IPS-20b (cell line): ENCODE results near the gene RHBDD1.

Experiments used
- H3K27ac ChIP-seq: one replicate; pipeline ENCODE4 v1.5.1; 2013; ENCODE audit warnings: low read length
- H3K27me3 ChIP-seq: 2 replicates; pipeline ENCODE4 v1.6.1; 2013; ENCODE audit warnings: mild to moderate bottlenecking, low read length, inconsistent platforms; ENCODE audit not compliant: insufficient read depth
- H3K36me3 ChIP-seq: 2 replicates; pipeline ENCODE4 v1.6.1; 2013; ENCODE audit warnings: low read depth, mild to moderate bottlenecking, inconsistent platforms, low read length, moderate library complexity; ENCODE audit not compliant: insufficient read depth
- H3K4me1 ChIP-seq: 2 replicates; pipeline ENCODE4 v1.6.1; 2013; ENCODE audit warnings: mild to moderate bottlenecking, control low read depth, inconsistent platforms, low read length, moderate library complexity; ENCODE audit not compliant: insufficient read depth
- H3K4me3 ChIP-seq: 2 replicates; pipeline ENCODE4 v1.5.1; 2013; ENCODE audit warnings: mild to moderate bottlenecking, low read length, inconsistent platforms
- H3K9ac ChIP-seq: 2 replicates; pipeline ENCODE4 v1.6.1; 2013; ENCODE audit warnings: low read depth, mild to moderate bottlenecking, inconsistent platforms, low read length, moderate library complexity
- H3K9me3 ChIP-seq: 2 replicates; pipeline ENCODE4 v1.6.1; 2013; ENCODE audit warnings: mild to moderate bottlenecking, low read depth, low read length, inconsistent platforms; ENCODE audit not compliant: insufficient read depth

RHBDD1 gene

GRCh38 chr2:226835796-226836547, at the start of gene RHBDD1:
Gene RHBDD1 (plus strand): TSS chr2:226836054. CDS start chr2:226864694, 28,640 bp downstream.
- H3K4me3 ChIP-seq: peak within 1 kb of the TSS; percentile 79
- H3K27me3 ChIP-seq: peaks cover 4% of the 10 kb centered on the region; the same call in 1 of the 2 replicates
- H3K36me3 ChIP-seq: no peaks in the 10 kb centered on the region
- peak within 1 kb of the TSS; percentile 80 for H3K9ac ChIP-seq
- H3K27ac ChIP-seq: no peak within 1 kb of the TSS
- no peaks in the 10 kb centered on the region; the same call in 1 of the 2 replicates for H3K4me1 ChIP-seq
- no peaks in the 10 kb centered on the region for H3K9me3 ChIP-seq

DNA sequence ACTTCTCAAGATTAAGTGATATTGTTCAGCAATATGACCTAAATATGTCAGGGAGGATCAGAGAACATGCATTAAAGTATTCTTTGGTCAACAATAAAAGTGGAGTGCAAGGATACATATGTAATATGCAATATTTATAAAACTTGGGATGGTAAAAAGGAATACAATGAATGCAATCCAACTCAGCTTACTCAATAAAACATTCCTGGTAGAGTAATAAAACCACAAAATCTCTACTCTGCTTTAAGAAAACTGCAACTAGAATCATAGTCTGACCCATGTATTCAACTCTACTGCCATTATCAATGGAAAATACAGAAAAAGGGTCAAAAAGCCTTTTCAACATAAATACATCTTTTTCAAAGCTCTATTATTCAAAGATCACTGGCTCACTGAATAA, 47.8 kb upstream of the RHBDD1 start:
- 0 out of 2 replicates have a peak, but pooled peaks cover 4% of the 10 kb centered on the region for H3K36me3 ChIP-seq

GRCh38 chr2:226788881-226789490, 46.9 kb upstream of the RHBDD1 start:
- no peaks in the 10 kb centered on the region for H3K9me3 ChIP-seq
- peaks cover 27% of the 10 kb centered on the region; the same call in 1 of the 2 replicates for H3K4me1 ChIP-seq
- H3K27me3 ChIP-seq: no peaks in the 10 kb centered on the region
- peaks cover 4% of the 10 kb centered on the region; the same call in 1 of the 2 replicates for H3K36me3 ChIP-seq
- H3K4me3 ChIP-seq: no peak overlapping the region
- no peak overlapping the region for H3K9ac ChIP-seq
- H3K27ac ChIP-seq: no peak overlapping the region

More for the DNA sequence above, 47.8 kb upstream of the RHBDD1 start:
- Histone ChIP-seq H3K9me3 (no peaks in the 10 kb centered on the region), H3K4me3 (no peak overlapping the region), H3K27ac (no peak overlapping the region), H3K9ac (no peak overlapping the region), H3K4me1 (peaks cover 18% of the 10 kb centered on the region; the same call in 1 of the 2 replicates), H3K27me3 (no peaks in the 10 kb centered on the region)

DNA sequence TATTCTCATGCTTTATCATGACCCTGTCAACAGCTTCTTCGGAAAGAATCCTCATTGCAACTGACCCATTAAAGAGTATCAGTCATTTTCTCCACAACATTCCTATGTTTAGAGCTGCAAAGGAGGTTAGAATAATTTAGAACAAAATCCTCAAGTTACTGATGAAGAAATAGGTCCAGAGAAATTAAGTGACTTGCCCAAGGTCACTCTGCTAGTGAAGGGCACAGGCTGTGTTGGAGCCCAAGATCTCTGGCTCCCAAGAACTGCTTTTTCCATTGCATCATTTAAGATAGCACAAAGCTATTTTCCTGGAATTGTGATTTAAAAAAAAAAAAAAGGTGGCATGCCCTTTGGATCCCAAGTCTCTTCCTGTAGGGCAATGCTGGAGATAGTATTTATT, 45.8 kb upstream of the RHBDD1 start:
- H3K4me1 ChIP-seq: peaks cover 34% of the 10 kb centered on the region; the same call in 1 of the 2 replicates

GRCh38 chr2:226790431-226790830, 45.4 kb upstream of the RHBDD1 start:
- peak overlapping the region; percentile 79 for H3K9ac ChIP-seq

More for the DNA sequence above, 45.8 kb upstream of the RHBDD1 start:
- Histone ChIP-seq H3K4me3 (no peak overlapping the region), H3K27ac (no peak overlapping the region), H3K27me3 (no peaks in the 10 kb centered on the region), H3K9ac (no peak overlapping the region), H3K36me3 (peaks cover 12% of the 10 kb centered on the region; the same call in 1 of the 2 replicates), H3K9me3 (no peaks in the 10 kb centered on the region)

DNA sequence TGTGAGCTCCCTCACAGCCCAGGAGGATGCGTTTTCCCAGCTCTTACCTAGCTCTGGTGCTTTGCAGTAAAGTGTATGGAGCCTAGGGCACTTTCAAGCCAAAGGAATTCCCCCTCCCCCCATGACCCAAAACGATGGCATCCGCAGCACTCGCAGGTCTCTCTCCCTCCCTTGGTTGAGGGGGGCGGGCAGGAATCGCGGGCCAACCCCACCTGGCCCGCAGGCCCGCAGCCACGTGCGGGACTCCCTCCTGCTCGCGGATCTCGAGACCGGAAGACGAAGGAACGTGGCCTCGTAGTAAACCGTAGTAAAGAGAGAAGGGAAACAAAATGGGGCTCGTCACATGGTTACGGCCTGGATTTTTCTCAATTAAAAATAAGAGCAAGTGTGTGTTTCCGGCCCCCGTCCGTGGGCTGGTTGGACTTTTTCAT, 44.8 kb upstream of the RHBDD1 start:
- Histone ChIP-seq H3K27ac (peak overlapping the region; percentile 87), H3K4me1 (peaks cover 34% of the 10 kb centered on the region; the same call in 1 of the 2 replicates), H3K9me3 (no peaks in the 10 kb centered on the region), H3K4me3 (peak overlapping the region; percentile 66), H3K9ac (peak overlapping the region; percentile 79), H3K36me3 (peaks cover 15% of the 10 kb centered on the region), H3K27me3 (no peaks in the 10 kb centered on the region)

More at GRCh38 chr2:226790431-226790830, 45.4 kb upstream of the RHBDD1 start:
- Histone ChIP-seq H3K4me1 (peaks cover 34% of the 10 kb centered on the region; the same call in 1 of the 2 replicates), H3K27ac (no peak overlapping the region), H3K9me3 (no peaks in the 10 kb centered on the region), H3K36me3 (peaks cover 12% of the 10 kb centered on the region; the same call in 1 of the 2 replicates), H3K4me3 (peak overlapping the region; percentile 66), H3K27me3 (no peaks in the 10 kb centered on the region)

DNA sequence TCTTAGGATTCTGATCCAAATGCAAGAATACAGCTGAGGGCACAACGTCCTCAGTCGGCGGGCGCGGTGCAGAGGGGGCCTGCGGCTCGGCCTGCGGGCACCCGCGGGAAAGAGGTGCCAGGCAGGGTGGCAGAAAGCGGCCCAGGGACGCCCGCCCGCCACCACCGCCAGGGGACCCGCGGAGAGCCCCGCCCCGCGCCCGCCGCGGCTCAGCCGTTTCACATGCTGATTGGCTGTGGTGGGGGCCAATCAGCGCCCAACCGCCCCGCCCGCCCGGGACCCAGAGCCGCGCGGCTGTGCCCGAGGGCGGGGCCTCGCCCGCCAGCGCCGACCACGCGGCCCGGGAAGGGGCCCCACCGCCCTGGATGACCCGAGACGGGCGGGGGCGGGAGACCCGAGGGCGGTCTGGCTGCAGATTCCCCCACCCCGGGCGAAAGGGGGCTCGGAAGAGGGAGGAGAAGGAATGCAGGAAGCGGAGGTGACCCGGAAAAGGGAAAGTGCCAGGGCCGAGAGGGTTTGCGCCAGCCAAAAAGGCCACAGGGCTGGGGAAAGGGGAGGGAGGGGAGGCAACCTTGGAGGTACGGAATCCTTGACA, 44.3 kb upstream of the RHBDD1 start:
- H3K27ac ChIP-seq: peak overlapping the region; percentile 87
- no peaks in the 10 kb centered on the region for H3K9me3 ChIP-seq
- H3K4me3 ChIP-seq: peak overlapping the region; percentile 76
- H3K27me3 ChIP-seq: no peaks in the 10 kb centered on the region
- H3K9ac ChIP-seq: peak overlapping the region; percentile 83
- H3K36me3 ChIP-seq: peaks cover 18% of the 10 kb centered on the region
- peaks cover 34% of the 10 kb centered on the region; the same call in 1 of the 2 replicates for H3K4me1 ChIP-seq

DNA sequence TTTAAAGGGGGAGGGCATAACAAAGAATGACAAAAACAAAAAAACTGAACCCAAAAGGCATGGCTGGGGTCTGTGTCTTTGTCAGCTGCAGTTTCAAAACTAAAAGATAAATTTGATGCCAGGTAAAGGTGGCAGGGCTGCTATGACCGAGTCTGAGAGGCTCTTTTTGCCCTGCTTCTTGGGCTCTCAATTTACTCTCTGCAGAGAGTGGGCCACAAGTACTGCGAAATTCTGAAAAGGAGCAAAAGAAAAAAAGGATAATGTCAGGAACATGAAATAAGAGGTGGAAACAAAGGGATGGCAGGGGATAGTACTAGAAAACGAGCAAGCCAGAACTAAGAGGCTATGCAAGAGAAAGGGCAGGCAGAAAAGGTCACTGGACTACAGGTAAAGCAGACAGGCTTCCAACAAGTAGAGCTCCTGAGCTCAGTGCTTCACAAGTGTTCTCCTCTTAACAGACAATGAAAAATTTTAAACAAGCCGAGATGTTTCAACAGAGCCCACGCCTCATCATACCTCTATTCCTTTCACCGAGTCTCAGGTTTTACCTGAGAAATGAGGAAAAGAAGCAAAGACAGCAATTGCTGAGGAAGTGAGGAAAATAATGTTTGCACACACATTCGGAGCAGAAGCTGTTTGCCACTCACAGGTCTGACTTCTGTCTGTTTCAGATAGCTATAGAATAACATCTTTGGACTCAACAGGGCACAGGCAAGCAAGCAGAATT, 43.5 kb upstream of the RHBDD1 start:
- Histone ChIP-seq H3K36me3 (peaks cover 26% of the 10 kb centered on the region), H3K27ac (peak overlapping the region; percentile 53), H3K27me3 (no peaks in the 10 kb centered on the region), H3K9ac (peak overlapping the region; percentile 83), H3K4me1 (peaks cover 34% of the 10 kb centered on the region; the same call in 1 of the 2 replicates), H3K4me3 (peak overlapping the region; percentile 76), H3K9me3 (no peaks in the 10 kb centered on the region)

- Histone ChIP-seq H3K9me3 (no peaks in the 10 kb centered on the region), H3K9ac (peak overlapping the region; percentile 37; the same call in 1 of the 2 replicates), H3K4me1 (peaks cover 34% of the 10 kb centered on the region; the same call in 1 of the 2 replicates), H3K4me3 (peak overlapping the region; percentile 76), H3K36me3 (peaks cover 33% of the 10 kb centered on the region), H3K27me3 (0 out of 2 replicates have a peak, but pooled peaks cover 5% of the 10 kb centered on the region), H3K27ac (no peak overlapping the region)
Measured at GRCh38 chr2:226793646-226794045, 42.2 kb upstream of the RHBDD1 start.

GRCh38 chr2:226794196-226794661, 41.6 kb upstream of the RHBDD1 start:
- peaks cover 33% of the 10 kb centered on the region for H3K36me3 ChIP-seq
- H3K9me3 ChIP-seq: no peaks in the 10 kb centered on the region
- H3K4me1 ChIP-seq: peaks cover 34% of the 10 kb centered on the region; the same call in 1 of the 2 replicates
- H3K27ac ChIP-seq: no peak overlapping the region
- H3K4me3 ChIP-seq: peak overlapping the region; percentile 76
- H3K9ac ChIP-seq: peak overlapping the region; percentile 37; the same call in 1 of the 2 replicates
- H3K27me3 ChIP-seq: 0 out of 2 replicates have a peak, but pooled peaks cover 5% of the 10 kb centered on the region
